GM19328 (cell line): ENCODE results near the gene E2F4.

ENCODE experiments used
- ATAC-seq: cut with Tn5 transposase; IDR thresholded peaks from one replicate; pipeline ENCODE4 v1.9.1; 2021; ENCODE audit warnings: mild to moderate bottlenecking, moderate library complexity; ENCODE audit not compliant: unreplicated experiment

Gene E2F4

GRCh38 chr16:67157892-67158635 lies 33.9 kb upstream of the E2F4 start:
- ATAC-seq: no peak

GRCh38 chr16:67158637-67159600 lies 33.0 kb upstream of the E2F4 start:
- ATAC-seq: no peak

- no peak for ATAC-seq
Observed at GRCh38 chr16:67161595-67162058, 30.3 kb upstream of the E2F4 start.

- ATAC-seq: no peak
Observed at GRCh38 chr16:67162506-67163163, 29.3 kb upstream of the E2F4 start.

GRCh38 chr16:67163164-67163998 lies 28.6 kb upstream of the E2F4 start:
- ATAC-seq: no peak

- no peak for ATAC-seq
Observed at GRCh38 chr16:67163999-67164558, 27.9 kb upstream of the E2F4 start.

- ATAC-seq: no peak
Observed at GRCh38 chr16:67164599-67165061, 27.3 kb upstream of the E2F4 start, which contains the start of gene HSF4. Gene HSF4 (plus strand): TSS chr16:67164745. CDS start chr16:67164812, 67 bp downstream.

- ATAC-seq: no peak
Observed at GRCh38 chr16:67165121-67166078, 26.6 kb upstream of the E2F4 start.

GRCh38 chr16:67166110-67166547 lies 25.8 kb upstream of the E2F4 start:
- ATAC-seq: no peak

GRCh38 chr16:67166598-67167168 lies 25.3 kb upstream of the E2F4 start:
- no peak for ATAC-seq

- no peak for ATAC-seq
Observed at GRCh38 chr16:67167588-67167987, 24.4 kb upstream of the E2F4 start.

GRCh38 chr16:67169011-67169451 lies 22.9 kb upstream of the E2F4 start:
- ATAC-seq: no peak

- ATAC-seq: no peak
Observed at GRCh38 chr16:67169642-67170167, 22.2 kb upstream of the E2F4 start.

- no peak for ATAC-seq
Observed at GRCh38 chr16:67170168-67170948, 21.6 kb upstream of the E2F4 start, which contains the start of gene NOL3. Gene NOL3 (plus strand): TSS chr16:67170538.

GRCh38 chr16:67170949-67171649 lies 20.9 kb upstream of the E2F4 start:
- ATAC-seq: no peak

GRCh38 chr16:67173323-67173722 lies 18.6 kb upstream of the E2F4 start:
- ATAC-seq: no peak
